GM18520 (cell line): ENCODE measurements around the gene TJP1.
"Not testable (repeated sequence)": the region's sequence is repeated elsewhere in the genome, so short reads cannot be mapped to it uniquely, and the experiment has no call there.

Experiments used
- ATAC-seq: cut with Tn5 transposase; IDR thresholded peaks from one replicate; pipeline ENCODE4 v1.9.1; 2021; ENCODE audit not compliant: unreplicated experiment

TJP1 gene

DNA sequence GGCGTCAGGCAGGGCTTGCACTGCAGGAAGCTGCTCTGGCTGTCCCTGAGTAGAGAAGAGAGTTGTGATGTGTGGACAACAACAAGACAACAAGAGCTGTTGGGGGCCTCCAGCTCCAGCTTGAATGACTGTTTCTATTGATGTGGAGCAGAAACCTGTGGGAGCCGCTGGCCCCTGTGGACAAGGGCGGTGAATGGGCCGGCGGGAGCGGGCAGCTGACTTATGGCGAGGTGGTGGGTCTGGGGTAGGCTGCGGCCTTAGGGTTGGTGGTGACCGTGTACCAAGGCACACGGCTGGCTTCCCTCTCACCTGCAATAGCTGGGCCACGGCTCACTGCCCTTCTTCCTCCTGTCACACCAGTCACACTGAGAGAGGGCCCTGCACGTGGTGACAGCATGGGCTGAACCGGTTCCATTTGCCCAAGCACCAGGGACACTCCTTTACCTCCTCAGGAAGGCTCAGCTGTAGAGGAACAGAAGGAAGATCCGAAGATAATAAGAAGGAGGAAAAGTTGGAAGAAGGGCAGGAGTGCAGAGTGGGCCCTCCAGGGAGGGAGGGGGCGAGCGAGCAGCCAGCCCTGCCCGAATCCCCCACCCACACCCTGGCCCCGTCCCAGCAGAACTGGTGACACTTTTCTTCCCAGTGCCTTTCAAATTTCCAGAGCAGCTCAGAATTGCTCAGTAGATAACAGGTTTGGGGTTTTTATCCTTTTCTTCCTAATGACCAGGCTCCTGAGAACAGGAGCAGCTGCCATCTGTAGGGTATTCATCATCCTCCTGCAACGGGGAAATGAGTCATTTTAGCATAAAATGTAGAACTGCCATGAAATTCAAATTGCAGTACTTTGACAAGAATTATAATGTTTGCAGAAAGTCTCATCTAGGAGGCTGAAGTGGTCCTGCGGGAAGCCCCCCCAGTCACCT, 136.9 kb downstream of the TJP1 start:
- no peak for ATAC-seq

- ATAC-seq, result no peak
Observed at GRCh38 chr15:29682781-29683180, 139.5 kb downstream of the TJP1 start.

DNA sequence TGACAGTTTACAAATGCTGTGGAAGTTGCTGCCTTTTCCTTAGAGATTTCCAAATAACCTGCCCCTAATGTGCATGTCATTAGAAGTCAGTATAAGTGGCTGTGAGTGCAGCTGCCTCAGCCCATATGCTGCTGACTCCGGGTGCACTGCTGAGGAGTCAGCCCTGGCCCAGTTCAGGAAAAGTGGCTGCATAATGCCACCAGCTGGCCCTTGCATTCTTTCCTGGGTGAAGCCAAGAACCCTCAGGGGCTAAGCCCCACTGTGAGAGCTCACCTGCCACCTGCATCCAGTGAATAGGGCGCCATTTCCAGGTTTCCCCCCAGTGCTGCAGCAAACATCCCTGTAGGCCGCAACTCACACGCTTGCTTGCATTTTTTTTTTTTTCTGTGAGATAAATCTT, 139.9 kb downstream of the TJP1 start:
- ATAC-seq, result no peak

GRCh38 chr15:29681946-29682345, 140.3 kb downstream of the TJP1 start:
- no peak for ATAC-seq

DNA sequence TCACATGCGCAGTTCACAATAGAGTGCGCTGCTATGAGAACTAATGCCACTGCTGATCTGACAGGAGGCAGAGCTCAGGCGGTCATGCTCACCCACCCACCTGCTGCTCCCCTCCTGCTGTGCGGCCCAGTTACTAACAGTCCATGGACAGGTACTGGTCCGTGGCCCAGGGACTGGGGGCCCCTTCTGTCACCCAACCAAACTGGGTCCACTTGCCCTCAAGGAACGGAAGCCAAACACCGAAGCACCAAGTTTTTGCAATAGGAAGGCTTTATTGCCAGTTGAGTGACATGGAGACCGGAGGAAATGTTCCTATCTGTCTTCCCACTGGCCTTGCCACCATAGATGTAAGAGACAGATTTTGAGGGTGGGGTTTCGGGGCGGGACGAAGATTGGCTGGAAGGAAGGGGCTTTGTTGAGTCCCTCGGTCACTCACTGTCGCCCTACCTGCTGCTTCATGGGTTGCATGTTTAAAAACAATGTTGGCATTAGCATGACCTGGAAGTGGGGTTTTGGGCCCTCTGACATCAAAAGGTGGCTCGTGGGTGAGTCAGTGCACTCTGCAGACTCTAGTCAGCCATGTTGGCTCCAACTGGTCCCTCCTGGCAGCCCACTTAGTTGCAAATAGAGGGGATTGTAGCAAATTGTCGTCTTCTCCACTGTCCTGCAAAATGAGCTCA, 141.0 kb downstream of the TJP1 start:
- no peak for ATAC-seq

- no peak for ATAC-seq
Observed at GRCh38 chr15:29680465-29681165, 141.7 kb downstream of the TJP1 start.

GRCh38 chr15:29678504-29679034, 143.7 kb downstream of the TJP1 start:
- no peak for ATAC-seq

GRCh38 chr15:29677871-29678461, 144.3 kb downstream of the TJP1 start:
- no peak for ATAC-seq

- ATAC-seq, result no peak
Observed at GRCh38 chr15:29677455-29677854, 144.8 kb downstream of the TJP1 start.

DNA sequence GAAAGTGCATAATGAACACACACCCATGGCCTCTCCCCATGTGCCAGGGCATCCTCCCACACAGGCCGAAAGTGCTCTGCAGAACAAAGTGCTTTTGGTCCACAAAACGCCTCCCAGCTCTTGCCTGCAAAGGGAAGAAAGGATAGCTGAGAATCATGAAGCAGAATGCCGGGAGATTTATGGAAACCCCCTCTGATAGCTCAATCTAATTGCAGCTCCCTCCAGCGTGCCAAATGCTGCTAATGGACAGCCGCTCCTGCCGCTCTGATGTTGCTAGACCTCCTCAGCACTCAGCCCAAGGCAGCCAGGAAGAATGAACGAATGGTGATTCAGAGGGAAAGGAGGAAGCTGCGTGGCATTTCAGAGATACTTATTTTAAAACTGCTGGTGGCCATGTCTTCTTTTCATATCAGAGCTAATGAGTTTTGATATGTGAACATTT, 145.3 kb downstream of the TJP1 start:
- no peak for ATAC-seq

GRCh38 chr15:29676374-29676960, 145.8 kb downstream of the TJP1 start:
- not testable (repeated sequence) for ATAC-seq

GRCh38 chr15:29675791-29676301, 146.4 kb downstream of the TJP1 start:
- ATAC-seq, result no peak

- ATAC-seq, result no peak
Observed at GRCh38 chr15:29674661-29675533, 147.4 kb downstream of the TJP1 start.

- no peak for ATAC-seq
Observed at GRCh38 chr15:29672923-29673809, 149.1 kb downstream of the TJP1 start.

DNA sequence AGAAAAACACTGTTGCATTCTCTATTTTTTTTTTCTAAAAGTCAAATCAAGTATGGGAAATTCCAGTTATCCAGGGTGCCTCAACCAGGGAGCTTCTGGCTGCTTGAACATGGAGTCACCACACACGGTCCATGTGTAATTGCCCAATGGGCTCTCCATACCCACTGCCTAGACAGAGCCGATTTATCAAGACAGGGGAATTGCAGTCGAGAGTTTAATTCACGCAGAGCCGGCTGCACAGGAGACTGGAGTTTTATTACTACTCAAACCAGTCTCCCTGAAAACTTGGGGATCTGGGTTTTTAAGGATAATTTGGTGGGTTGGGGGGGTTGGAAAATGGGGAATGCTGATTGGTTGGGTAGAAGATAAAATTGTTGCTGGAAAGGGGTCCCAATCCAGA, 149.8 kb downstream of the TJP1 start:
- no peak for ATAC-seq

GRCh38 chr15:29672046-29672445, 150.2 kb downstream of the TJP1 start:
- ATAC-seq, result not testable (repeated sequence)

- ATAC-seq, result no peak
Observed at GRCh38 chr15:29670998-29671981, 151.0 kb downstream of the TJP1 start.
